Vagina (tissue), 2 donors: ENCODE measurements around the gene TRPC4.

ENCODE experiments used
- POLR2A ChIP-seq, 2 donors: fragments of 450-650 bp; IDR thresholded peaks; one replicate each; pipeline ENCODE4 v1.6.1; 2017; ENCODE audit warnings: antibody characterized with exemption in 2 of 2, mild to moderate bottlenecking in 2 of 2, moderate library complexity in 2 of 2
- POLR2AphosphoS5 ChIP-seq, 2 donors: sonication (generic); formaldehyde crosslinking; IDR thresholded peaks; one replicate each; pipeline ENCODE4 v1.9.0; 2017; ENCODE audit warnings: antibody characterized with exemption in 2 of 2, mild to moderate bottlenecking in 2 of 2, low read depth in 1 of 2; ENCODE audit not compliant: insufficient read depth in 1 of 2

- TF ChIP-seq POLR2A (IDR thresholded peaks at IDR 0.05) (no peak), POLR2AphosphoS5 (IDR thresholded peaks at IDR 0.05; ENCODE audit: insufficient read depth in 1 of 2, low read depth in 1 of 2) (no peak)
These were observed 267.7 kb downstream of the TRPC4 start for GRCh38 chr13:37601648-37602440.
